Upper lobe of right lung (tissue), 1 donor: ENCODE measurements around the gene ALDH9A1. TPM values are rescaled to one million over a fixed set of nuclear protein-coding genes. Genes with fewer than 3 reads are reported as not detected.

ENCODE experiments used
- ATAC-seq: fragments of 200-7000 bp; cut with Tn5 transposase; one replicate; pipeline ENCODE4 v1.9.1; 2020; ENCODE audit warnings: mild to moderate bottlenecking, moderate library complexity
- DNase-seq: peaks from one replicate; pipeline ENCODE4 v3.0.0-alpha.2; 2020
- H3K27ac ChIP-seq: fragments of 200-600 bp; one replicate; pipeline ENCODE4 v1.8.0; 2022
- H3K27me3 ChIP-seq: fragments of 200-600 bp; one replicate; pipeline ENCODE4 v1.8.0; 2022; ENCODE audit warnings: mild to moderate bottlenecking
- H3K36me3 ChIP-seq: fragments of 200-600 bp; one replicate; pipeline ENCODE4 v1.8.0; 2022
- H3K4me1 ChIP-seq: fragments of 200-600 bp; one replicate; pipeline ENCODE4 v1.8.0; 2022
- H3K4me3 ChIP-seq: fragments of 200-600 bp; one replicate; pipeline ENCODE4 v1.8.0; 2022; ENCODE audit warnings: mild to moderate bottlenecking
- H3K9me3 ChIP-seq: fragments of 200-600 bp; one replicate; pipeline ENCODE4 v1.8.0; 2022
- CTCF ChIP-seq: fragments of 200-600 bp; IDR thresholded peaks from one replicate; pipeline ENCODE4 v1.8.0; 2022; ENCODE audit warnings: antibody characterized with exemption
- intact Hi-C: fragments of 100-400 bp; cut with DNase I; formaldehyde crosslinking; loops from one replicate; pipeline ENCODE4 v1.11.0; 2022
- total RNA-seq: library from RNA; stranded (reverse); fragmentation: NEBNext Ultra II Directional; extraction: Animal tissue kit (Norgen Biotek cat#: 25700); gene quantifications from one replicate; pipeline ENCODE4 v1.2.1, GENCODE V29; 2021
- donor health status: DM: no; HTN: yes; CAD: no; lungs with severe emphysema.

The ALDH9A1 gene
- total RNA-seq, 1 donor from 2014 or later: 68.5 TPM

DNA sequence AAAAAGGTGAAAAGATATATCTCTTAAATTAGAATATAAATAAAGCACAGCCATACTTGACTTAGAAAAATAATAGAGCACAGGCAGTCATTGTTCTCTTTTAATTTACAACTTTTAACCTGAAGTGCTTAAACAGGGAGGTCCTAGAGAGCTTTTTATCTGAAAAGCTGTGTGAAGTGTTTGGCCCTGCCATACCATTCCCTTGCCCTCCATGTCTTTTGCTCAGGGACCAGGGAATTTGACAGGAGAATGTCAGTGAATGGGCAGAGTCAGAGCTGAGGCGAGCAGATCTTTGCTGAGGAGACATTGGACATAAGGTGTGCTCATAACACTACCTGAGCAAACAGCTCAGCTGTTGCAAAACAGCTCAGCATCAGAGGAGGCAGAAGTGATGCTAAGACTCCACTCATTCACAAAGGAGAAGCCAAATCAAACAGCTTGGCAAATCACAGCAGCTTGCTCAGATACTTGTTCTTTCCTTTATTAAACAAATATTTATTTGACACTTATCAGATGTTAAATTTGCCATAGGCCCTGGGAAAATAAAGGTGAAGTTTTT, 82.2 kb downstream of the ALDH9A1 start:
- H3K27ac ChIP-seq: no peak overlapping the region
- DNase-seq (no peak), ATAC-seq (peak; percentile 98)
- no peaks in the 10 kb centered on the region for H3K9me3 ChIP-seq
- H3K27me3 ChIP-seq: peaks cover 9% of the 10 kb centered on the region
- H3K4me3 ChIP-seq: no peak overlapping the region
- H3K4me1 ChIP-seq: no peaks in the 10 kb centered on the region
- no peak for TF ChIP-seq CTCF
- intact Hi-C loops: no loop called here
- no peaks in the 10 kb centered on the region for H3K36me3 ChIP-seq

Other genes with a start within 250 kb of the ALDH9A1 start
- 0.87 TPM for gene LRRC52, start 154.6 kb downstream of the ALDH9A1 start, total RNA-seq
- 181 TPM for gene MGST3, start 67.3 kb downstream of the ALDH9A1 start, total RNA-seq
- 78.6 TPM for gene TMCO1, start 70.3 kb upstream of the ALDH9A1 start, total RNA-seq
- gene UCK2, start 129.1 kb upstream of the ALDH9A1 start, total RNA-seq: 14.7 TPM